Skin epidermis (tissue), 12 donors: Measurements from ENCODE around the gene MMADHC.
A peak's percentile ranks its signal among the peaks of the same experiment; 100 is the strongest.

Source experiments
- H3K27ac ChIP-seq, 21 experiments: fragments of 200-600 bp; sonication (generic) in 11 of 21; one replicate each; pipeline ENCODE4 v1.5.0; 2020; ENCODE audit warnings: mild to moderate bottlenecking in 3 of 21, inconsistent platforms in 2 of 21, moderate library complexity in 2 of 21
- H3K4me3 ChIP-seq, 7 experiments: fragments of 200-600 bp; sonication (generic) in 2 of 7; one replicate each; pipeline ENCODE4 v1.5.0; 2020; ENCODE audit warnings: inconsistent platforms in 2 of 7, mild to moderate bottlenecking in 2 of 7, moderate library complexity in 1 of 7

Gene MMADHC

DNA sequence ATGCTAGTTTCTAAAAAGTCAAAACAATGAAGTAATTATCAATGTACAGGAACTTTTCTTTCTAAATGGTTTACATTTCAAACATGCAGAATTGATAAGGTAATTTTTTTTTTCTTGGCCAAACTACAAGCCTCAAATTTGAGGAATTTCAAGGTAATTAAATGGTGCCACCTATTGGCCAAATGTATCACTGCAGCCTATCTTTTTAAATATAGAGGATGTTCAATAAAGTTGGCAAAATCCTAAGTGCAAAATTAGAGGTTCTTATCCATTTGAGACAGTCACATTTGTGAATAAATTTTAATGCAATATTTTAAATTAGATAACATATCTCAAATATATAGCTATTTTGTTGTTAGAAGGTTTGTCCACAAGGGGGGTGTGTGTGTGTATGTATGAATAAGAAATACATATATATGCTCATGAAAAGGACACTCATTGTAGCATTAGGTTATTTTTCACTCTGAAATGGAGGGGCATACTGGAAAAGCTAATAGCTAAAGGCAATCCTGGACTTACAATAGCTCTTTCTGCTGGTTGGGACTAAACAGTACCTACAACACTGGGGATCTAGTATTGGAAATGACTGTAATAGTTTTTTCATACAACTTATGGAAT, 26.2 kb downstream of the MMADHC start:
- no peak overlapping the region for H3K4me3 ChIP-seq

DNA sequence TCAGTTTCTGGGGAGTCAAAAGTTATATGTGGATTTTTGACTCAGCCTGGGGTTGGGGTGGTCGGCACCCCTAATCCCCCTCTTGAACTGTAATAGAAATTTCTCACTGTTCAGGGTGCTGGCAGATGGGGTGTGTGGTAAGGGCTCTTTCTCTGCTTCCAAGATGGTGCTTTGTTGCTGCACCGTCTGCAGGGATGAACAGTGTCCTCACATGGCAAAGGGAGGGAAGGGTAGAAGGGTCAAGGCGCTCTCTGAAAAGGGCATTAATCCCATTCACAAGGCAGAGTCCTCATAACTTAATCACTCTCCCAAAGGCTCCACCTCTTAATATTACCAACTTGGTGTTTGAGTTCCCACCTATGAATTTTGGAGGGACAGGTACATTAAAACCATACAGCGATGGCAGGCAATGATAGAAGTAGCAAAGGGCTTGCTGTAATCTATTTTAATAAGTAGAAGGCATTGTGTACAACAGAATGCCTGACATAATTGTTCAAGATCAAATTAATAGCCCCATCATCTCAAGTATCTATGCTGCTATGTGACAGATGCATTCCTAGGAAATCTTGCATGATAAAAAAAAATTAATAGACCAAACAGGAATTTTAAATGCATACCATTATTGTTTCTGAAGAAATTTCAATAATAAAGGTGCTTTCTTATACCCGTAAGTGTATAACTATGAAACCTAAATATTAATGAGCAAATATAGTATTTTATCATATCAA, 28.1 kb downstream of the MMADHC start:
- Histone ChIP-seq H3K4me3 (no peak overlapping the region), H3K27ac (no peak overlapping the region)

More for the DNA sequence above, 26.2 kb downstream of the MMADHC start:
- no peak overlapping the region for H3K27ac ChIP-seq

DNA sequence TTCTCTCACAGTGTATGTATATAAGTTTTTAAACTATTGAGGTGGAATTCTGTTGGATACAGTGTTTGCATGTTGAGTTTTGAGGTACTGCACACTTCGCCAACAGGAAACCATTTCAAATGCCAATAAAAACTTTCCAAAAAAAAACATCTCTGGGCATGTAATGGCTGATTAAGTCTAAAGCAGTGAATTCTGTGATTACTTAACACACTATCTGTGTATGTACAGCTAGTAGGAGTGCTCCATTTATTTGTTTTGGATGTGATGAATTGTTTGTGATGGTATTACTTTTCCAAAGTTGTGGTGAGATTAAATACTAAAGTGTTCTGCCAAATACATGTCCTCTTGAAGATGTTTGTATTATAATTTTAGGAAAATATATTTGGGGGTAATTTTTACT, 31.1 kb downstream of the MMADHC start:
- no peak overlapping the region for H3K4me3 ChIP-seq

DNA sequence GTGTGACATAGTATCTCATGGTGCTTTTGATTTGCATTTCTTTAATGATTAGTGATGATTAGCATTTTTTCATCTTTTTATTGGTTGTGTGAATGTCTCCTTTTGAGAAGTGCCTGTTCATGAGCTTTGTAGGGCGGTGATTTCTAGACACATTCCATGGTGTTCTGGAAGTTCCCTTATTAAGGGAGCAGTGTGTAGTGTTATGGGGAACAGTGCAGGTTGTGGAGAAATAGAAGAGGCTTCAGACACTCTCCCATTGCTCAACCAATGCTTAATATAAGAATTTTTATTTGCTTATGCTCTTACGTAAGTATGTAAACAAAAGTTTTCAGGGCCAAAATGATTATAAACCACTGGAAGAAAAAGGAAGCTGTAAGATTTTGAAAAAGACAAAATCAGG, 34.7 kb downstream of the MMADHC start:
- Histone ChIP-seq H3K27ac (no peak overlapping the region), H3K4me3 (no peak overlapping the region)

More for the DNA sequence above, 31.1 kb downstream of the MMADHC start:
- H3K27ac ChIP-seq = no peak overlapping the region

DNA sequence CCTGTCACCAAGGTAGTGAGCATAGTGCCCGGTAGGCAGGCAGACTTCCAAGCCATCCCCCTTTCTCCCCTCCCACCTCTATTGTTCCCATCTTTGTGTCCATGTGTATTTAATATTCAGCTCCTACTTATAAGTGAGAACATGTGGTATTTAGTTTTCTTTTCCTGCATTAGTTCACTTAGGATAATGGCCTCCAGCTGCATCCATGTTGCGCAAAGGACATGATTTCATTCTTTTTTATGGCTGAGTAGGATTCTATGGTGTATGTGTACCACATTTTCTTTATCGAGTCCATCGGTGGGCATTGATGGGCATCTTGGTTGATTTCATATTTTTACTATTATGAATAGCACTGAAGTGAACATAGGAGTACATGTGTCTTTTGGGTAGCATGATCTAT, 35.3 kb downstream of the MMADHC start:
- H3K4me3 ChIP-seq = no peak overlapping the region

DNA sequence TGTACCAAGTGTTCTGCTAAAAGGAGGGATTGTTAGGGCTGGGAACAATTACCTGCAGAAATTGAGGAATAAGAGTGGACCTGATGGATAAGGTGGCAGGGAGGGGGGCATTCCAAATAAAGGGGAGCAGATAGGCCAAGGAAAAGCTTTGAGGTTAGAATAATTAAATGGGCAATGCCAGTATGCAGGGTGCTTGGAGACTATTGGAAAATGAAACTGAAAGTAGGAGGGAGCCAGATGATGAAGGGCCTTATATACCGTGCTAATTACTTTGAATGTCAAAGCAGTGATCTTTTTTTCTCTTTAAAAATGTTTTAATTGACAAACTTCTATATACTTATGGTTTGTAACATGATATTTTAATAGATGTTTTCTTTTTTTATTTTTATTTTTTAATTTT, 42.9 kb downstream of the MMADHC start:
- Histone ChIP-seq H3K27ac (no peak overlapping the region), H3K4me3 (no peak overlapping the region)

More for the DNA sequence above, 35.3 kb downstream of the MMADHC start:
- H3K27ac ChIP-seq = no peak overlapping the region

DNA sequence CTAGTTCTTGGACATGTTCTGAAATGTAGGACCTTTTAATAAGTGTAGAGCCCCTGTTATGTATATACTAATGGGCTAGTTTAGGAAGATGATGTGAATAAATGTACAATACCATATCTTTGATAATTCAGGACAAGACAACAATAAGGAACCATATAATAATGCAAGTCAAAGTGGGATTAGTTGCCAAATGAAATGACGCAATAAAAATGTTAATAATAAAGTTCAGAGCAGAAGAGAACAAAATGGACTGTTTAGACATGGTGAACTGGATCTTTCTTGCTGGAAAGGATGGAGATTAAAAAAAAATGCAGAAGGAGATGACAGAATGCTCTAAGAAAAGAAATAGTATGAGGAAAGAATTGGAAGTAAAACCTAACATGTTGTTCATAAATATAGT, 43.7 kb downstream of the MMADHC start:
- no peak overlapping the region for H3K27ac ChIP-seq

DNA sequence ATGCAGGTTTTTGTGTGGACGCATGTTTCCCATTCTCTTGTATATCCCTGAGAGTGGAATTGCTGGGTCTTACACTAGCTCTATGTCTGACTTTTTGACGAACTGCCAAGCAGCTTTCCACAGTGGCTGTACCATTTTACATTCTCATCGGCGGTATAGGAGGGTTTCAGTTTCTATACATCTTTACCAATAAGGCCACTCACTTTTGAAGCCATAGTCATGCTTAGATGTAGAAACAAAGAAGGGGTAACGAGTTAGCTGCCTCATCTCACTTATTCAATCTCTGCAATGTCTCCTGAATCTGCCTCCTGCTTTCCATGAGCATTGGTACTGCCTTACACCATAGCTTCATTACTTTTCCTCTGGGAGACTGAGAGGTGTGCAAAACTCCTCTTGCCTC, 47.4 kb downstream of the MMADHC start:
- Histone ChIP-seq H3K4me3 (no peak overlapping the region), H3K27ac (no peak overlapping the region)

More for the DNA sequence above, 43.7 kb downstream of the MMADHC start:
- H3K4me3 ChIP-seq = no peak overlapping the region

DNA sequence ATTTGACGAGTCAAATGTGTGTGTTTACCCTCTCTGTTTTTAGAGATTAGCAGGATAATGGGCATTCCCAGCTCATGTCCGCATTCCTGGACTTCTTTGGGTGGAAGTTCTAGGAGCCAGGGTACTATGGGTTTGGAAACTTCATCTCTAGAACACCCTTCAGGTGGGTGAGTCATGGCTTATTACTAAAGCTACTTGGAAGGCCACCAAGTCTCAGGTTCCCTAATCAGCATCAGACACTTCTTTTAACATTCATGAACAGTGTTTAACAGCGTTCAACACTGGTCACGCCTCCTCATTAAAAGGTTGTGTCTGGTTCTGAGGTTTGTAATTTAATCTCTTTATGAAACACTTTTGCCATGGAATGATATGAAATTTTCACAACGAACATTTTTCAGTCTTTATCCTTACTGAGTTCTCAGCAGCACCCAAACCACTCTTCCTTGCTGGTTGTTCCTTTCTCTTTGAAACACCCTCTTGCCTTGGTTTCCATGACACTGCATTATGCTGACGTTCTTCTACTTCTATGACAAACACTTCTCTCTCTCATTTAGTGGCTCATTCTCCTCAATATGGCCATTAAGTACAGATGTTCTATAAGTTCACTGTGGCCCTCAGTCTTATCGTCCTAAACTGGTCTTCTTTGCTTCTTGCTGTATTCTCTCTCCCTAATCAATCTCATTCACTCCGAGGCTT, 49.3 kb downstream of the MMADHC start:
- H3K4me3 ChIP-seq = no peak overlapping the region
- no peak overlapping the region for H3K27ac ChIP-seq

DNA sequence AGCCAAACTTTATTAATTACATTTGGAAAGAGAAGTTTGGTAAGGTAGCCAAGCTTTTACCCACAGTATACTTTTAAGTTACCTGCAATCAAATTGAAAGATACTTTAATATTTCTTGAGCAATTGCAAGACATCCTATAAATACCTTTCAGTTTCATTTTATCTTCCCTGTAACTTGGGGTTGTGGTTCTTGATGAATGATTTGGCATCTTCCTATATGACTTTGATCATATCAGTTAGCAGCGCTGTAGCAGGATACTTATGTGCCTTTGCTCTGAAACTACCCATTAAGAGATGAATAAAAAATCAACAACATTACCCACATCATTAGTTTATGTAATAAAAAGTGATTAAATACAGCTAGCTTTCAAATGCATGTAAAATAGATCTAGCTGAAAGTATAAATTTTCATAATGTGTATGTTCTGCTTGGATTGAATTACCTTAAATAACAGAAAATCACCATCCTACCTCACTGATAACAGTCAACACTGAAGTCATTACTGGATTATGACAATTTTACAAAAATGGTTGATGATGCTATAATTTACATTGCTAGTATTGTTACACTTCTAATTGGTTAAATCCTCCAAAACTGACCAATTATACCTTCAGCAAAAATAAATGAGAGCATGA, 50.4 kb downstream of the MMADHC start:
- H3K4me3 ChIP-seq = no peak overlapping the region
- no peak overlapping the region for H3K27ac ChIP-seq

DNA sequence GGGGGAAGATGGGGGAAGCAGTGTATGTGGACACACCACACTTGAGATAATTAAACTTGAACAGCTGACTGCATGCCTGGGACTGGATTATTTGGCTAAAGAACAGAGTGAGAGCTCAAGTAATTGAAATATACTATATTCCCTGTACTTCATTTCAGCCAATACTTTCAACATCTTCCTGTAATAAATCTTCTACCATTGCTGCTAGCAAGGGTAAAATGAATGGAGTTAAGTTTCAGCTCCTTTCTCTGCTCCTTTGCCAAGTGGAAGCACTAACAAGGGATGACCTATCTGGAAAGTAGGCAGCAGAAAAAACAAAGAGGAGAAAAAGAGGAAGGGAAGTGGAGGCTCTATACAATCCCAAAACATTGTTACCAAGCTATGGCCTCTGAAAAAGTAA, 50.9 kb downstream of the MMADHC start:
- Histone ChIP-seq H3K27ac (no peak overlapping the region), H3K4me3 (no peak overlapping the region)

DNA sequence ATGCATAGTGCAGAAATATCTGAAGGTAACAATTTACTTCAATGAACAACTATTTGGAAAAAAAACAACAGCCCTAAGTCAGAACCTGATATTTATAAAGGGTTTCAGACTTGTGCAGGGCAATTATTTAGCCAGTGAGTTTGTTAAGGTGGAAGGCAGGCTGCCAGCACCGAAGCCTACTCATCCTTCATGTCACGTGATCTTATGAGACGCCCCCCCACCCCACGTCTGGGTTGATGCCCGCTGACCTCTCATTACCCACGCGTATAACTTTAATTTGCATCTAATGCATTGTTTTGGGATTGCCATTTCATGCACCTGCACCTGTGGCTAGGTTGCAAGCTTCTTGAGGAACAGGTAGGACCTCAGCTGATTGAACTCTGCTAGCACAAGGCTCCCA, 52.9 kb downstream of the MMADHC start:
- Histone ChIP-seq H3K27ac (no peak overlapping the region), H3K4me3 (no peak overlapping the region)

DNA sequence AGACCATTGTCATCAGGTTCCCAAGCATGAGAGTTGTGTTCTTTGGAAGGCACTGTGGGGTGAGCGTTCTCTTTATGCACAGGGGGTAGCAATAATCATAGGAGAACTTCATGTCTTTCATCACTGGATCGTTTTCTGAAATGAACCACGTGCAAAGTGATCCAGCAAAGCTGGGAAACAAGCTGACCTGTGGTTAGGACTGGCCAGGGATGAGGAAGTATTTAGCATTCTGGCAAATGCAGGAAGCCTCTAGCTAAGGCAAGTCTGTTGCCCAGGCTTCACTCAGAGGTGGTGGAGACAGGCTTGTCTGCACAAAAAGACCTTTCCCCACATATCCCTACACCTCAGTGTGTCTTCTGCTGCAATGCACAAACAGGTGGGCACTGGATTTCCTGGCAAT, 58.6 kb downstream of the MMADHC start:
- Histone ChIP-seq H3K4me3 (no peak overlapping the region), H3K27ac (peak overlapping the region in 1 of 21 experiments; percentile 39)

DNA sequence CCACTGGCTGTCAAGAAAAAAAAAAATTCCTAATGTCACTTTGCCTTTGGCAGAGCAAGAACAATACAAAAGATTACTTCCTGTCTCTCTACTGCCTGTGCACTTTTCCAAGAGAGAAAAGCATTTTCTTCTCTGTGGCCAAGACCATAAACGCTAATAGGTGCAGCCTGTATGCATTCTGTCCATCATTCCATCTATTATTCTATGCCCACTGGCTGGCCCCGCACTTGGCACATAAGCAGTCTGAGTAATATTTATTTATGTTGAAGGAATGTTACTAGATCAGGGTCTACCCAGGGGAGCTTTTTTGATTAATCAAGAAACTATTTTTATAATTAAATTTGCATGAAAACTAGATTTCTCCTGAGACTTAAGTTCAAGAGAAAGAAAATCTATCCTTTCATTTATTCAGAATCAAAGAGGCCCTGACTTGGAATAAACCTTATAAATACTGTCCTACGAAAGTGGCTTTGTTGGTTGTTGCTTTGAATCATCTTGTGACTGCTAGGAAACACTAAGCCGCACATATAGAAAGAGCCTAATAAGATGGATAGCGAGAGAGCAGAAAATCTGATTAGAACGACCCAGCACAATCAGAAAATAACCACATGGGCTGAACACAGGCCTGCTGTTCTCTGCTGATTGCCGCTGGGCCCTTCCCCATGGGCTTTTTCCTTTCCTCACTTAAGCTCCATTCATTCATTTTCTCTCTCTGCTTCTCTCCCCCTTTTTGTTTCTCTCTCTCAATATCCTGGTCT, 59.4 kb downstream of the MMADHC start:
- no peak overlapping the region for H3K27ac ChIP-seq

DNA sequence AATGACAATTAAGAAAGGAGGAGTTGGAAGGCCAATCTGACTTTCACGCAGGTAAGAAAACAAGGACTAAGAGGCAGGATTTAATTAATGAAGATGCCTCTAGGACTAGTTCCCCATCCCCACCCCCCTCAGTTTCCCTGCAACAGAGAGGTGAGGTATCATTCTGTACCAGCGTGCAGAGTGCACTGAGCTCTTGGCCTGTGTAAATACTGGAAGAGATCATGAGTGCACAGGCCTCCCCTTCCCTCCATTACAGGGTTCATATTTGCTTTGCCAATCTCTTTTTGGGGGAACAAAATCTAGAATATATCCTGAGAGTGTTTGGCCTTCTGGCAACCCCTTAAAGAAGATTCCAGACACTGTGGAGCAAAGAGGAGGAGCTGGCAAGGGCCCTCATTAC, 60.9 kb downstream of the MMADHC start:
- peak overlapping the region in 1 of 21 experiments; percentile 14 for H3K27ac ChIP-seq
- H3K4me3 ChIP-seq = no peak overlapping the region

More for the DNA sequence above, 59.4 kb downstream of the MMADHC start:
- H3K4me3 ChIP-seq = no peak overlapping the region

DNA sequence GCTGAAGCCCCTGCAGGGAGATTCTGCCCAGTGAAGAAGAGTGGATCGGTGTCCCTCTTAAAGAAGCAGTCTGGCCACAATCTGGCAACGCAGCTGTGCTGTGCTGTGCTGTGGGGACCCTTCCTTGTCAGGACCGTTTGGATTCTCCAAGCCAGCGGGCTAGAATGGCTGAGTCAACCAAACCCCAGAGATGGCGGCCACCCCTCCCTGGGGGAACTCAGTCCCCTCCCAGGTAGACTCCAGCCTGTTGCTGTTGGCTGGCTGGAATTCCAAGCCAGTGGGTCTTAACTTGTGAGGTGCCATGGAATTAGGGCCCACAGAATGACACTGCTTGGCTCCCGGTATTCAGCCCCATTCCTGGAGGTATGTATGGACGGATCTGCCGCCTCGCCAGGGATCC, 62.3 kb downstream of the MMADHC start:
- Histone ChIP-seq H3K27ac (no peak overlapping the region), H3K4me3 (no peak overlapping the region)
